ENCODE data around the gene STAT3. TPM values are rescaled to one million over a fixed set of nuclear protein-coding genes. Genes with fewer than 3 reads are reported as not detected.

STAT3 gene
- total and polyA plus RNA-seq, 9 of the 15 experiments (the other 6 are each of a cell fraction or from before 2014, with no cell fraction given) = 90.0 to 179 (median 114) TPM

DNA sequence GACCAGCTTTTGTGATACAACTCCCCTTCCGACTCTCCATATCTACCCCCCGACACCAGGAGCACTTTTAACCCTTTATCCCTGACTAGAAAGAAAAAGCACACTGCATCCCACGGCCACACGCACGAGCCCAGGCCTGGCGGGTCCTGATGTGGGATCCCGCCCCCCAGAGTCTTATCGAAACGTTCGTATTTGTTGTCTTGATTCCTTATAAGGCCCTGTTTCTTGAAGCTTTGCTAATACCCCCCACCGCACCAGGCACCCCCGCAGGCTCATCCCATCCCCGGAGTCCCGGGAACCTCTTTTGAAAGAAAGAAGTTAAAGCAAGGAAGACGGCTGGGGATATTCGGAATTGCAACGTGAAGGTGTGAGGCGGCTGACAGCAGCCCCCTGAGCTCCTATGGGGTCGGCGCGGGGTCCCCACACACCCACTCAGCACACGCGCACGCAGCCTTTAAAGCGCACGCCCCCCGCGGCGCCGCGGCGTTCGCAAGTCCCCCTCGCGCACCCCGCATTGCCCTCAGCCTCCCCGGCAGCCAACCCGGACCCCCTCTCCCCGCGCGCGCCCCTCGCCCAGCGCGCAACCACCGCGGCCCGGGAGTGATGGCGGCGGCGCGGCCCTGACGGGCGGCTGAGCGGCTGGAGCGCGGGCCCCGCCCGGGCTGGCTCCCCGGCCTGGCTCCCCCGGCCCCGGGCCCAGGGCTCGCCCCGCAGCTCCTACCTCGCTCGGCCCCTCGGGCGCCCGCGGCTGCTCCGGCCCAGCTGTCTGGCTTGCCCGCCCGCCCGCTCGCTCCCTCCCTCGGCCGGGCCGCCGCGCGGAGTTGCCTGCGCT, 112.5 kb downstream of the STAT3 start (continued):
- TF ChIP-seq, protein P1, sequence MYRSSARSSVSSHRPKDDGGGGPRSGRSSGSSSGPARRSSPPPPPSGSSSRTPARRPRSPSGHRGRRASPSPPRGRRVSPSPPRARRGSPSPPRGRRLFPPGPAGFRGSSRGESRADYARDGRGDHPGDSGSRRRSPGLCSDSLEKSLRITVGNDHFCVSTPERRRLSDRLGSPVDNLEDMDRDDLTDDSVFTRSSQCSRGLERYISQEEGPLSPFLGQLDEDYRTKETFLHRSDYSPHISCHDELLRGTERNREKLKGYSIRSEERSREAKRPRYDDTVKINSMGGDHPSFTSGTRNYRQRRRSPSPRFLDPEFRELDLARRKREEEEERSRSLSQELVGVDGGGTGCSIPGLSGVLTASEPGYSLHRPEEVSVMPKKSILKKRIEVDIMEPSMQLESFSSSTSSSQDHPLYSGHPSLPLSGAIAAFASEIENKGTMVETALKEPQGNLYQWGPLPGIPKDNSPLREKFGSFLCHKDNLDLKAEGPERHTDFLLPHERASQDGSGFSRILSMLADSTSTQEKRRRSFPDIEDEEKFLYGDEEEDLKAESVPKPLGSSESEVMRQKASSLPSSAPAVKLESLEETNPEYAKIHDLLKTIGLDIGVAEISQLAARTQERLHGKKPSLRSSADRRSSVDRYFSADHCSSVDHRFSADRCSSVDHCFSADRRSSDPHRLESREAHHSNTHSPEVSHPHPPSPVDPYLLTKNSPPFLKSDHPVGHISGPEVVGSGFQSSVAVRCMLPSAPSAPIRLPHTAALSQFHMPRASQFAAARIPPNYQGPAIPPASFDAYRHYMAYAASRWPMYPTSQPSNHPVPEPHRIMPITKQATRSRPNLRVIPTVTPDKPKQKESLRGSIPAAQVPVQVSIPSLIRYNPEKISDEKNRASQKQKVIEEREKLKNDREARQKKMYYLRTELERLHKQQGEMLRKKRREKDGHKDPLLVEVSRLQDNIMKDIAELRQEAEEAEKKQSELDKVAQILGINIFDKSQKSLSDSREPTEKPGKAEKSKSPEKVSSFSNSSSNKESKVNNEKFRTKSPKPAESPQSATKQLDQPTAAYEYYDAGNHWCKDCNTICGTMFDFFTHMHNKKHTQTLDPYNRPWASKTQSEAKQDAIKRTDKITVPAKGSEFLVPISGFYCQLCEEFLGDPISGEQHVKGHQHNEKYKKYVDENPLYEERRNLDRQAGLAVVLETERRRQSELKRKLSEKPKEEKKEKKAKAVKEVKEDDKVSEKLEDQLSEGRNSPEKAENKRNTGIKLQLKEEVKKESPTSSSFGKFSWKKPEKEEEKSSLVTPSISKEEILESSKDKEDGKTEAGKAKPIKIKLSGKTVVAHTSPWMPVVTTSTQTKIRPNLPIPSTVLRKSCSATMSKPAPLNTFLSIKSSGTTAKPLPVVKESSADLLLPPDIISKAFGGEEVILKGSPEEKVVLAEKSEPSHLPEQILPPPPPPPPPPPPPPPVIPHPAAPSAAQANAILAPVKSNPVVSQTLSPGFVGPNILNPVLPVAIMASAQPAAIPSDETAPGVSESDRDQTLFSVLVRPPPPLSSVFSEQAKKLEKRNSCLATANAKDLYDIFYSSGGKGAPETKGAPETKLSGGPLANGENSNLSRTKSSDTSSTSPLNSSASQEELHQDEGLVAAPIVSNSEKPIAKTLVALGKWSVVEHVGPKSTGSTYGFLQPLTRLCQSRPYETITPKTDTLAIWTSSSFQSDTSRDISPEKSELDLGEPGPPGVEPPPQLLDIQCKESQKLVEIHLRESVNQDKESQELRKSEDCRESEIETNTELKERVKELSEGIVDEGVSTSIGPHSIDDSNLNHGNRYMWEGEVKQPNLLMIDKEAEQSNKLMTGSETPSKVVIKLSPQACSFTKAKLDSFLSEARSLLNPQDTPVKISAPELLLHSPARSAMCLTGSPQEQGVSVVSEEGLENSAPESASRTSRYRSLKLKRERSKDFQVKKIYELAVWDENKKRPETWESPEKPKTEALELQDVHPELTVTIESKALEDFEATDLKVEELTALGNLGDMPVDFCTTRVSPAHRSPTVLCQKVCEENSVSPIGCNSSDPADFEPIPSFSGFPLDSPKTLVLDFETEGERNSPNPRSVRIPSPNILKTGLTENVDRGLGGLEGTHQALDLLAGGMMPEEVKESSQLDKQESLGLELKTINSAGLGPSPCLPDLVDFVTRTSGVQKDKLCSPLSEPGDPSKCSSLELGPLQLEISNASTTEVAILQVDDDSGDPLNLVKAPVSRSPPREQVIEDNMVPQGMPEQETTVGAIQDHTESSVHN (IDR thresholded peaks at IDR 0.05; ENCODE audit: borderline replicate concordance in 1 of 2, low read depth in 1 of 2) = no peak
- peak; percentile 80 for TF ChIP-seq TAF1 (IDR thresholded peaks at IDR 0.05; ENCODE audit: control insufficient read depth, extremely low read depth, insufficient read depth, low read length, severe bottlenecking)
- TF ChIP-seq RBM15 (IDR thresholded peaks at IDR 0.05; ENCODE audit: insufficient read depth, low read length) = no peak
- peak; percentile 74 to 95; a peak in 3 of 4 replicates for TF ChIP-seq SRF (CRISPR knock-in tag; IDR thresholded peaks at IDR 0.05)
- TF ChIP-seq DPF2 (IDR thresholded peaks at IDR 0.05) = 0 out of 2 replicates have a peak, but pooled peaks have one; percentile 61
- TF ChIP-seq YY1 (IDR thresholded peaks at IDR 0.05; ENCODE audit: borderline replicate concordance in 1 of 3, control insufficient read depth in 1 of 3, extremely low read depth in 1 of 3, insufficient read depth in 3 of 3, insufficient read length in 1 of 3, insufficient replicate concordance in 2 of 3, low read depth in 1 of 3, low read length in 2 of 3) = peak; percentile 40 to 78 (median 58)
- 0 out of 2 replicates have a peak, but pooled peaks have one; percentile 30 for TF ChIP-seq TCF7 (IDR thresholded peaks at IDR 0.05; ENCODE audit: borderline replicate concordance)
- TF ChIP-seq, protein P2, sequence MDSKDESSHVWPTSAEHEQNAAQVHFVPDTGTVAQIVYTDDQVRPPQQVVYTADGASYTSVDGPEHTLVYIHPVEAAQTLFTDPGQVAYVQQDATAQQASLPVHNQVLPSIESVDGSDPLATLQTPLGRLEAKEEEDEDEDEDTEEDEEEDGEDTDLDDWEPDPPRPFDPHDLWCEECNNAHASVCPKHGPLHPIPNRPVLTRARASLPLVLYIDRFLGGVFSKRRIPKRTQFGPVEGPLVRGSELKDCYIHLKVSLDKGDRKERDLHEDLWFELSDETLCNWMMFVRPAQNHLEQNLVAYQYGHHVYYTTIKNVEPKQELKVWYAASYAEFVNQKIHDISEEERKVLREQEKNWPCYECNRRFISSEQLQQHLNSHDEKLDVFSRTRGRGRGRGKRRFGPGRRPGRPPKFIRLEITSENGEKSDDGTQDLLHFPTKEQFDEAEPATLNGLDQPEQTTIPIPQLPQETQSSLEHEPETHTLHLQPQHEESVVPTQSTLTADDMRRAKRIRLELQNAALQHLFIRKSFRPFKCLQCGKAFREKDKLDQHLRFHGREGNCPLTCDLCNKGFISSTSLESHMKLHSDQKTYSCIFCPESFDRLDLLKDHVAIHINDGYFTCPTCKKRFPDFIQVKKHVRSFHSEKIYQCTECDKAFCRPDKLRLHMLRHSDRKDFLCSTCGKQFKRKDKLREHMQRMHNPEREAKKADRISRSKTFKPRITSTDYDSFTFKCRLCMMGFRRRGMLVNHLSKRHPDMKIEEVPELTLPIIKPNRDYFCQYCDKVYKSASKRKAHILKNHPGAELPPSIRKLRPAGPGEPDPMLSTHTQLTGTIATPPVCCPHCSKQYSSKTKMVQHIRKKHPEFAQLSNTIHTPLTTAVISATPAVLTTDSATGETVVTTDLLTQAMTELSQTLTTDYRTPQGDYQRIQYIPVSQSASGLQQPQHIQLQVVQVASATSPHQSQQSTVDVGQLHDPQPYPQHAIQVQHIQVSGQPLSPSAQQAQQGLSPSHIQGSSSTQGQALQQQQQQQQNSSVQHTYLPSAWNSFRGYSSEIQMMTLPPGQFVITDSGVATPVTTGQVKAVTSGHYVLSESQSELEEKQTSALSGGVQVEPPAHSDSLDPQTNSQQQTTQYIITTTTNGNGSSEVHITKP (IDR thresholded peaks at IDR 0.05; ENCODE audit: partially characterized antibody) = peak; percentile 35
- peak; percentile 81 for TF ChIP-seq POLR2AphosphoS5 (IDR thresholded peaks at IDR 0.05; ENCODE audit: control insufficient read depth, insufficient read depth, low read depth, low read length)
